ENCODE measurements around the gene LSM3.

- TF ChIP-seq REST (IDR thresholded peaks at IDR 0.05; ENCODE audit: insufficient replicate concordance, low read depth) (no peak), CTCF (IDR thresholded peaks at IDR 0.05; ENCODE audit: insufficient read depth, low read length) (no peak), POLR2AphosphoS5 (IDR thresholded peaks at IDR 0.05; ENCODE audit: low read depth) (no peak), SPI1 (IDR thresholded peaks at IDR 0.05; ENCODE audit: borderline replicate concordance, low read depth) (no peak), GABPA (IDR thresholded peaks at IDR 0.05; ENCODE audit: low read depth) (no peak)
Measured at GRCh38 chr3:14237457-14237856, 58.8 kb downstream of the LSM3 start.
